Loucy (cell line): ENCODE results near the gene AGRN.
"Not testable (repeated sequence)": the region's sequence is repeated elsewhere in the genome, so short reads cannot be mapped to it uniquely, and the experiment has no call there.

ENCODE experiments used
- H2AFZ ChIP-seq: fragments of 200-600 bp; sonication (generic); 2 replicates; pipeline ENCODE4 v1.6.0; 2016; ENCODE audit warnings: antibody characterized with exemption, mild to moderate bottlenecking, low read length, moderate library complexity
- H3F3A ChIP-seq: fragments of 200-600 bp; 2 replicates; pipeline ENCODE4 v1.6.0; 2016; ENCODE audit warnings: antibody characterized with exemption, low read depth, mild to moderate bottlenecking
- H3K27me3 ChIP-seq: fragments of 200-600 bp; sonication (generic); 2 replicates; pipeline ENCODE4 v1.6.1; 2014; ENCODE audit warnings: low read length, mild to moderate bottlenecking; ENCODE audit not compliant: insufficient read depth, poor library complexity, severe bottlenecking
- H3K36me3 ChIP-seq: fragments of 200-600 bp; sonication (generic); 2 replicates; pipeline ENCODE4 v1.6.1; 2016; ENCODE audit warnings: low read length; ENCODE audit not compliant: insufficient read depth
- H3K4me1 ChIP-seq: fragments of 200-600 bp; sonication (generic); 2 replicates; pipeline ENCODE4 v1.5.1; 2014; ENCODE audit warnings: low read length, mild to moderate bottlenecking; ENCODE audit not compliant: insufficient read depth, poor library complexity, severe bottlenecking
- H3K4me2 ChIP-seq: fragments of 200-600 bp; sonication (generic); 2 replicates; pipeline ENCODE4 v1.6.0; 2014; ENCODE audit warnings: antibody characterized with exemption, low read length, low read depth, mild to moderate bottlenecking; ENCODE audit not compliant: poor library complexity, severe bottlenecking
- H3K4me3 ChIP-seq: fragments of 200-600 bp; sonication (generic); 2 replicates; pipeline ENCODE4 v1.5.1; 2014; ENCODE audit warnings: low read length, mild to moderate bottlenecking, mixed read lengths; ENCODE audit not compliant: poor library complexity, severe bottlenecking
- H3K79me2 ChIP-seq: fragments of 200-600 bp; sonication (generic); 2 replicates; pipeline ENCODE4 v1.6.1; 2014; ENCODE audit warnings: low read length; ENCODE audit not compliant: insufficient read depth
- H3K9ac ChIP-seq: fragments of 200-600 bp; sonication (generic); 2 replicates; pipeline ENCODE4 v1.6.0; 2014; ENCODE audit warnings: mild to moderate bottlenecking, low read depth, low read length, moderate library complexity; ENCODE audit not compliant: poor library complexity, severe bottlenecking
- H3K9me2 ChIP-seq: fragments of 200-600 bp; sonication (generic); replicated peaks from 2 replicates; pipeline ENCODE4 v1.6.1; 2016; ENCODE audit warnings: low read depth, low read length, mixed read lengths
- H3K9me3 ChIP-seq: fragments of 200-600 bp; sonication (generic); 2 replicates; pipeline ENCODE4 v1.6.1; 2014; ENCODE audit warnings: mild to moderate bottlenecking, antibody characterized with exemption, low read length, low read depth; ENCODE audit not compliant: insufficient read depth
- H4K20me1 ChIP-seq: fragments of 200-600 bp; sonication (generic); 2 replicates; pipeline ENCODE4 v1.6.0; 2014; ENCODE audit warnings: antibody characterized with exemption, low read length, mild to moderate bottlenecking; ENCODE audit not compliant: insufficient read depth, poor library complexity, severe bottlenecking
- EZH2phosphoT487 ChIP-seq: fragments of 200-600 bp; IDR thresholded peaks from 2 replicates; pipeline ENCODE4 v1.6.1; 2018; ENCODE audit warnings: antibody characterized with exemption, mild to moderate bottlenecking, moderate library complexity, borderline replicate concordance
- TF ChIP-seq, protein P1 (sequence below): fragments of 200-600 bp; sonication (generic); conservative IDR thresholded peaks from 2 replicates; pipeline ENCODE4 v1.5.1; 2014; ENCODE audit warnings: mild to moderate bottlenecking, antibody characterized with exemption, low read length

Gene AGRN

DNA sequence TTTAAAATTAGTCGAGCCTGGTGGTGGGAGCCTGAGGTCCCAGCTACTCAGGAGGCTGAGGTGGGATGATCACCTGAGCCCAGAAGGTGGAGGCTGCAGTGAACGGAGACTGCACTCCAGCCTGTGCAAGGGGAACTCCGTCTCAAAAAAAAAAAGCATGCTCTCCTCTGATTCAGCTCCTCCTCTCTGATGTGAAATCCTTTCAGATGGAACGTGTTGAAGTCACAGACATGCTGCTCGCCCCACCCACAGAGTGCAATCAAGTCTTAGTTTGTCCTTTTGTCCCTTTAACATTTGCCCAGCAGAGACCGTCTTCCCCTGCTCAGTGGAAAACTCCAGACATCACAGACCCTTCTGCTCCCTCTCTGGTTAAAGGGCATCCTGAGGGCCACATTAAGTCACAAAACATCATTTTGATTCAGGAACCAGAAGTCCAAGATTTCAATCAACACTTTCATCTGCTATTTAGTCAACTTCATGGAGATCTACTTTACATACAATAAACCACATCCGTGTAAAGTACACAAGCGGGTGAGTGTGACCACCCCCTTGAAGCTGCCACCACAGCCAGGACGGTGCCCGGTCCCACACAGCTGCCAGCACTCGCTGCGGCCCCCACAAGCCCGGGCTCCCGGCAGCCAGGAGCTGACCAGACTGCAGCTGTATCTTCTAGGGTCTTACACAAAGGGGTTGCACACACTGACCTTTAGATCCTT is 73.1 kb downstream of the AGRN start:
- no peak overlapping the region for H2AFZ ChIP-seq
- no peak overlapping the region for H3K9ac ChIP-seq
- H3K4me3 ChIP-seq: no peak overlapping the region
- no peaks in the 10 kb centered on the region for H3K9me2 ChIP-seq
- no peaks in the 10 kb centered on the region for H3F3A ChIP-seq
- H3K4me2 ChIP-seq: no peak overlapping the region
- H3K27me3 ChIP-seq: no peaks in the 10 kb centered on the region
- no peaks in the 10 kb centered on the region for H3K4me1 ChIP-seq
- no peak for TF ChIP-seq EZH2phosphoT487
- TF ChIP-seq, protein P1, sequence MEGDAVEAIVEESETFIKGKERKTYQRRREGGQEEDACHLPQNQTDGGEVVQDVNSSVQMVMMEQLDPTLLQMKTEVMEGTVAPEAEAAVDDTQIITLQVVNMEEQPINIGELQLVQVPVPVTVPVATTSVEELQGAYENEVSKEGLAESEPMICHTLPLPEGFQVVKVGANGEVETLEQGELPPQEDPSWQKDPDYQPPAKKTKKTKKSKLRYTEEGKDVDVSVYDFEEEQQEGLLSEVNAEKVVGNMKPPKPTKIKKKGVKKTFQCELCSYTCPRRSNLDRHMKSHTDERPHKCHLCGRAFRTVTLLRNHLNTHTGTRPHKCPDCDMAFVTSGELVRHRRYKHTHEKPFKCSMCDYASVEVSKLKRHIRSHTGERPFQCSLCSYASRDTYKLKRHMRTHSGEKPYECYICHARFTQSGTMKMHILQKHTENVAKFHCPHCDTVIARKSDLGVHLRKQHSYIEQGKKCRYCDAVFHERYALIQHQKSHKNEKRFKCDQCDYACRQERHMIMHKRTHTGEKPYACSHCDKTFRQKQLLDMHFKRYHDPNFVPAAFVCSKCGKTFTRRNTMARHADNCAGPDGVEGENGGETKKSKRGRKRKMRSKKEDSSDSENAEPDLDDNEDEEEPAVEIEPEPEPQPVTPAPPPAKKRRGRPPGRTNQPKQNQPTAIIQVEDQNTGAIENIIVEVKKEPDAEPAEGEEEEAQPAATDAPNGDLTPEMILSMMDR: no peak
- no peaks in the 10 kb centered on the region for H3K9me3 ChIP-seq
- no peaks in the 10 kb centered on the region for H4K20me1 ChIP-seq
- H3K79me2 ChIP-seq: no peaks in the 10 kb centered on the region
- no peaks in the 10 kb centered on the region for H3K36me3 ChIP-seq

DNA sequence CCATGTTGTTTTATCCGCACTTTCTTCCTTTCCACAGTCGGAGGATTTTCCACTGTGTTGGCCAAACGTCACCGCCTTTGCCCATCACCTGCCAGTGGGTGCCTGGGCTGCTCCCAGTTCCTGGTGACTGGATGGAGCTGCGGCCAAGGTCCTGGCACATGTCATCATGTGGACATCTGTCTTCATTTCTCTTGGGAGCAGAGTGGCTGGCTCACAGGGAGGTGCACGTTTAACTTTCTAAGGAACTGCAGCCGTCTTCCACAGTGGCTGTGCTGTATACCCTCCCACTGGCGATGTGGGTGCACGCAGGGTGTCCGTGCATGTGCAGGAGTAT is 73.7 kb downstream of the AGRN start:
- no peak overlapping the region for H3K4me2 ChIP-seq
- H3K9me3 ChIP-seq: no peaks in the 10 kb centered on the region
- no peaks in the 10 kb centered on the region for H3K4me1 ChIP-seq
- H3K36me3 ChIP-seq: no peaks in the 10 kb centered on the region
- no peaks in the 10 kb centered on the region for H3K27me3 ChIP-seq
- H3K9ac ChIP-seq: no peak overlapping the region
- TF ChIP-seq, protein P1: no peak
- no peak for TF ChIP-seq EZH2phosphoT487
- H3F3A ChIP-seq: no peaks in the 10 kb centered on the region
- H3K4me3 ChIP-seq: no peak overlapping the region
- H4K20me1 ChIP-seq: no peaks in the 10 kb centered on the region
- H3K79me2 ChIP-seq: no peaks in the 10 kb centered on the region
- no peak overlapping the region for H2AFZ ChIP-seq
- no peaks in the 10 kb centered on the region for H3K9me2 ChIP-seq

DNA sequence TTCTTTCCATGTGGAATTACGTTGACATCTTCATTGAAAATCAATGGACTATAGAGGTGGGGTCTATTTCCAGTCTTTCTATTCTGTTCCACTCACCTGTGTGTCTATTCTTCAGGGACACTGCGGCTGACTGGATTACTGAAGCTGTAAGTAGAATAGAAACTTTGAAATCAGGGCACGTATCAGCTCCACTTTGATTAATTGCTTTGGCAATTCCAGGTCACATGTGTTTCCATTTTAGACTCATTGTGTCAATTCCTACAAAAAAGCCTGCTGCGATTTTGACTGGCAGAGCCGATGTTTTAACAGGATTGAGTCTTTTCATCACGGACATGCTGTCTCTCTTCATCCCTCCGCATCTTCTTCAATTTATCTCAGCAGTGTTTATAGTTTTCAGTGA is 75.1 kb downstream of the AGRN start:
- no peaks in the 10 kb centered on the region for H3K36me3 ChIP-seq
- H3K79me2 ChIP-seq: no peaks in the 10 kb centered on the region
- H3K9ac ChIP-seq: no peak overlapping the region
- no peak overlapping the region for H3K4me2 ChIP-seq
- no peaks in the 10 kb centered on the region for H3K9me2 ChIP-seq
- H3K4me3 ChIP-seq: no peak overlapping the region
- H4K20me1 ChIP-seq: no peaks in the 10 kb centered on the region
- TF ChIP-seq, protein P1: no peak
- no peak for TF ChIP-seq EZH2phosphoT487
- H3F3A ChIP-seq: no peaks in the 10 kb centered on the region
- no peak overlapping the region for H2AFZ ChIP-seq
- H3K4me1 ChIP-seq: no peaks in the 10 kb centered on the region
- H3K9me3 ChIP-seq: no peaks in the 10 kb centered on the region
- no peaks in the 10 kb centered on the region for H3K27me3 ChIP-seq

DNA sequence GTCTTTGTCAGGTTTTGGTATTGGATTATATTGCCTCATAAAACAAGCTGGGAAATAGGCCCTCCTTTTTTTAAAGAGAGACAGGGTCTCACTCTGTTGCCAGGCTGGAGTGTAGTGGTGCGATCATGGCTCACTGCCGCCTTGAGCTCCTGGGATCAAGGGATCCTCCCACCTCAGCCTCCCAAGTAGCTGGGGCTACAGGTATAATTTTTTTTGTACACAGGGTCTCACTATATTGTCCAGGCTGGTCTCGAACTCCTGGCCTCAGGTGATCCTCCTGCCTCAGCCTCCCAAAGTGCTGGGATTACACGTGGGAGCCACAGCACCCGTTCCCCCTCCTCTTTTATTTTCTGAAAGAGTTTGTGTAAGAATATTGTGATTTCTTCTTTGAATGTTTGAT is 76.2 kb downstream of the AGRN start:
- H3K9me3 ChIP-seq, H3K79me2 ChIP-seq, H4K20me1 ChIP-seq, H3F3A ChIP-seq, H3K9me2 ChIP-seq, H3K9ac ChIP-seq, H3K36me3 ChIP-seq, H3K4me3 ChIP-seq, H3K4me2 ChIP-seq, H2AFZ ChIP-seq, H3K4me1 ChIP-seq, H3K27me3 ChIP-seq: not testable (repeated sequence)
